ENCODE data around the gene POLR3E. TPM values are rescaled to one million over a fixed set of nuclear protein-coding genes. Genes with fewer than 3 reads are reported as not detected.

Gene POLR3E
- total RNA-seq, 1 experiment from 2014 or later, result 70.8 TPM

- H3K27me3 ChIP-seq (replicated peaks; ENCODE audit: control insufficient read depth, insufficient read depth, low read length), result no peaks in the 10 kb centered on the region
- Mint-ChIP-seq H3K9me3 (ENCODE audit: unreplicated experiment) (no peaks in the 10 kb centered on the region), H3K27ac (ENCODE audit: unreplicated experiment) (no peak overlapping the region), H3K4me3 (ENCODE audit: unreplicated experiment) (no peak overlapping the region), H3K27me3 (ENCODE audit: insufficient read depth, unreplicated experiment) (no peaks in the 10 kb centered on the region), H3K36me3 (ENCODE audit: insufficient read depth, unreplicated experiment) (peaks cover 26% of the 10 kb centered on the region), H3K4me1 (ENCODE audit: low read depth, unreplicated experiment) (no peaks in the 10 kb centered on the region)
- ChIA-PET CTCF (no interaction called here), POLR2A (no interaction called here)
- no TSS peak for BruUV-seq (replicated peaks)
- intact Hi-C loops (cut with micrococcal nuclease; ENCODE audit: unreplicated experiment), result no loop called here
- no peak for TF ChIP-seq CTCF (IDR thresholded peaks at IDR 0.05; ENCODE audit: insufficient read depth in 1 of 2, low read depth in 1 of 2, low read length in 1 of 2, severe bottlenecking in 1 of 2, unreplicated experiment in 1 of 2)
- H3K4me1 ChIP-seq, result no peaks in the 10 kb centered on the region
- peaks cover 3% of the 10 kb centered on the region; the same call in 1 of the 2 replicates for H3K36me3 ChIP-seq (ENCODE audit: control insufficient read depth, insufficient read depth, low read length)
- H3K4me3 ChIP-seq (ENCODE audit: low read depth, low read length), result no peak overlapping the region
- no peaks in the 10 kb centered on the region for H3K9me3 ChIP-seq
- DNase-seq, result no peak
These were observed 32.4 kb upstream of the POLR3E start for GRCh38 chr16:22264786-22265185.

- Mint-ChIP-seq H3K9me3 (ENCODE audit: unreplicated experiment) (no peaks in the 10 kb centered on the region), H3K4me1 (ENCODE audit: low read depth, unreplicated experiment) (no peaks in the 10 kb centered on the region), H3K27ac (ENCODE audit: unreplicated experiment) (no peak overlapping the region), H3K36me3 (ENCODE audit: insufficient read depth, unreplicated experiment) (peaks cover 23% of the 10 kb centered on the region), H3K4me3 (ENCODE audit: unreplicated experiment) (no peak overlapping the region), H3K27me3 (ENCODE audit: insufficient read depth, unreplicated experiment) (no peaks in the 10 kb centered on the region)
- intact Hi-C loops (cut with micrococcal nuclease; ENCODE audit: unreplicated experiment), result no loop called here
- Histone ChIP-seq H3K4me3 (ENCODE audit: low read depth, low read length) (no peak overlapping the region), H3K4me1 (no peaks in the 10 kb centered on the region), H3K9me3 (no peaks in the 10 kb centered on the region), H3K36me3 (ENCODE audit: control insufficient read depth, insufficient read depth, low read length) (peaks cover 2% of the 10 kb centered on the region; the same call in 1 of the 2 replicates), H3K27me3 (replicated peaks; ENCODE audit: control insufficient read depth, insufficient read depth, low read length) (no peaks in the 10 kb centered on the region)
- no peak for DNase-seq
- CTCF ChIA-PET, result no interaction called here
- no TSS peak for BruUV-seq (replicated peaks)
- POLR2A ChIA-PET, result no interaction called here
- no peak for TF ChIP-seq CTCF (IDR thresholded peaks at IDR 0.05; ENCODE audit: insufficient read depth in 1 of 2, low read depth in 1 of 2, low read length in 1 of 2, severe bottlenecking in 1 of 2, unreplicated experiment in 1 of 2)
These were observed 31.9 kb upstream of the POLR3E start for GRCh38 chr16:22265351-22265750.

GRCh38 chr16:22266546-22266945 lies 30.7 kb upstream of the POLR3E start:
- H3K27ac Mint-ChIP-seq (ENCODE audit: unreplicated experiment), result no peak overlapping the region
- ChIA-PET CTCF (no interaction called here), POLR2A (no interaction called here)
- intact Hi-C loops (cut with micrococcal nuclease; ENCODE audit: unreplicated experiment), result no loop called here
- no peaks in the 10 kb centered on the region for H3K9me3 ChIP-seq
- H3K27me3 ChIP-seq (replicated peaks; ENCODE audit: control insufficient read depth, insufficient read depth, low read length), result no peaks in the 10 kb centered on the region
- no peaks in the 10 kb centered on the region for H3K27me3 Mint-ChIP-seq (ENCODE audit: insufficient read depth, unreplicated experiment)
- no peak overlapping the region for H3K4me3 Mint-ChIP-seq (ENCODE audit: unreplicated experiment)
- BruUV-seq (replicated peaks), result no TSS peak
- H3K4me1 Mint-ChIP-seq (ENCODE audit: low read depth, unreplicated experiment), result no peaks in the 10 kb centered on the region
- H3K36me3 ChIP-seq (ENCODE audit: control insufficient read depth, insufficient read depth, low read length), result no peaks in the 10 kb centered on the region
- H3K4me3 ChIP-seq (ENCODE audit: low read depth, low read length), result no peak overlapping the region
- DNase-seq, result no peak
- H3K4me1 ChIP-seq, result no peaks in the 10 kb centered on the region
- no peaks in the 10 kb centered on the region for H3K9me3 Mint-ChIP-seq (ENCODE audit: unreplicated experiment)
- peaks cover 20% of the 10 kb centered on the region for H3K36me3 Mint-ChIP-seq (ENCODE audit: insufficient read depth, unreplicated experiment)
- no peak for TF ChIP-seq CTCF (IDR thresholded peaks at IDR 0.05; ENCODE audit: insufficient read depth in 1 of 2, low read depth in 1 of 2, low read length in 1 of 2, severe bottlenecking in 1 of 2, unreplicated experiment in 1 of 2)
